ENCODE data around the gene PBOV1.
A peak's percentile ranks its signal among the peaks of the same experiment; 100 is the strongest.

Gene PBOV1

DNA sequence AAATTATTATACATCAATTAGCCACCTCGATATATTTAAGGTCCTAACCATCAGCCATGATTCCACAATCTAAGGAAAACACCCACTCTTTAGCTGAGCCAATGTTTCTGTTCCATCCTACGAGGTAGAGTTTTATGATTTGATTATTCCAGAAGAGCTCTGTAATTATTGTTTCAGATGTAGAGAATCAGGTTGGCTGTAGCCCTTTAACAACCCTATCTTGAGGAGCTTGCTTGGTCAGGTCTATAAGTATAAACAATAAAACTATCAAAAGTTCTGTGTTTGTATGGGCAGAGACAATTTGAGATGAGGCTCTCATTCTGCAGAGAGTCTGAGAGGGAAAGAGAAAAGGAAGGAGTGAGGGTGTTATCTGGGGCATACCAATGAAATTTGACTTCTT is at the start of gene PBOV1:
Gene PBOV1 (minus strand): TSS at position 43 of the 400 bp plus-strand sequence. CDS start 96 bp downstream, outside the sequence.
- no peak for DNase-seq (ENCODE audit: low spot score)

DNA sequence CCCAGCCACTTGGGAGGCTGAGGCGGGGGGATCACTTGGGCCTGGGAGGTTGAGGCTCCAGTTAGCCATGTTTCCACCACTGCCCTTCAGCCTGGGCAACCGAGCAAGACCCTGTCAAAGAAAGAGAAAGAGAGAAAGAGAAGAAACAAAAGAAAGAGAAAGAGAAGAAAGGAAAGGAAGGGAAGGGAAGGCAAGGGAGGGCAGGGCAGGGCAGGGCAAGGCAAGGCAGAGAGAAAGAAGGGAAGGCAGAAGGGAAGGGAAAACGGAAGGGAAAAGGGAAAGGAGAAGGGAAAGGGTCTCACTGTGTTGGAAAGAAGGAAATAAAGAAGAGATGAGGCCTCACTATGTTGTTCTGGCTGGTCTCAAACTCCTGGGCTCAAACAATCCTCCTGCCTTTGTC is 47.8 kb upstream of the PBOV1 start:
- no peak for DNase-seq (ENCODE audit: low spot score)

DNA sequence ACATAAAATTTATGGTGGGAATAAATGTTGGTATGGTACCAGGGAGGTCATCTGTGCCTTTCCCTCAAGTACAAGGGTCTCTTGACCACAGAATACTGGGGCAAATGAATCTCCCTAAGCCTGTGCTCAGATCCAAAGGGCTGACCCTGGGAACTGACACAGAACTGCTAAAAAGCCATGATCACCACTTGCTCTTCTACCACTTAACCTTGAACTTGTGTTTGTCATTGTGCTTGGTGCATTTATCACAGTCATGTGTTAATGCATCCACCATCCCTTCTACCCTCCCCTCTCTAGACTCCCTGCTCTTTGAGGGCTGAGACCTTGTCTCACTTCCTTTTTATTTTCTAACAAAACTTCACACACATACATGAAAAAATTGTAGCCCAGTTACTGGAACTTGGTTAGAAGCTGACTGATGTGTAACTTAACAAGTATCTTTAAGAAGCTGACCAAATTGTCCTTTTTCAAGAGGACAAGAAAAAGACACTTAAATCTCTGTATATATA is 46.1 kb upstream of the PBOV1 start:
- no peak for DNase-seq (ENCODE audit: low spot score)

DNA sequence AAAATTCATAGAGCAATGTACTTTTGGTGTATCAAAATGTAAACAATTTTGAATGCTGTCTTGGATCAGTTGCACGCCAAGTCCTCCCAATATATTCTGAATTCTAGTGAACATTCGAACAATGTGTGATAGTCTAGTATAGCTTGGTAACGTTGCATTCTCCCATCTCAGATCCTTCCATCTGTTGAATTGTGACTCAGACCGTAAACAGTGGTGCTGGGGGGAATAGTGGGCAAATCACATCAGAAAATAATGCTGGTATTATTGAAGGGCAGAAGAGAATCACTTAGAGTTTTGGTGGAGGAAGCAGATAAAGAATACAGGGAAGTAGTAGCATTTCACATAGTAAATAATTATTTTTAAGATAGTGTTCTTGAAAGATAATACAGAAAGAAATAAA is 45.7 kb upstream of the PBOV1 start:
- peak; percentile 78 for DNase-seq (ENCODE audit: low spot score)

DNA sequence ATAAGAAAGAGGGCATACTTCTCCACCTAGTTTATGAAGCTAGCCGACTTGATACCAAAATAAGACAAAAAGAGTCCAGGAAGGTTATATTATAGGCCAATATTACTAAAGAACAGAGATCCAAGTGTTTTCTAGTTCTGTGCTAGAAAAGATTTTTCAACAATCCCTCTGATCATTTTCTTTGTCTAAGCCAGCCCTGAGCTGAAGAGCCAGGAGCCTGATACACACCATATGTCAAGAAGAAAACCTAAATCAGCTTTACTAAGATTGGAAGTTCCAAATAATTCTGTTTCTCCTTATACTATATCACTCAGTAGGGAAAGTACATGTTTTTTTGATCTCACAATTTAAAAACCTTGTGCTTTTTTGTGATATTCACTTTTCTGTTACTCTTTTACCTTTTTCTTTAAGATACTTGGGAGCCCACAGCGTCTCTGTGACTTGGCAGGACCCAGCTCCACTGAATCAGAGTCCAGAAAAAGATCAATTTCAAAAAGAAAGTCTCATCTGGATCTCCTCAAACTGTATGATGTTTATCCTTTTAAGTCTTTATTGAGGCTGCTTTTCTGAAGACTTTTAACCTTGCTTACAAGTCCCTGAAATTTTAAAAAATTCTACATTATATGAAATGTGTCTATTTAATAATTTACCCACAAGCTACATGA is 43.0 kb upstream of the PBOV1 start:
- DNase-seq (ENCODE audit: low spot score): no peak

DNA sequence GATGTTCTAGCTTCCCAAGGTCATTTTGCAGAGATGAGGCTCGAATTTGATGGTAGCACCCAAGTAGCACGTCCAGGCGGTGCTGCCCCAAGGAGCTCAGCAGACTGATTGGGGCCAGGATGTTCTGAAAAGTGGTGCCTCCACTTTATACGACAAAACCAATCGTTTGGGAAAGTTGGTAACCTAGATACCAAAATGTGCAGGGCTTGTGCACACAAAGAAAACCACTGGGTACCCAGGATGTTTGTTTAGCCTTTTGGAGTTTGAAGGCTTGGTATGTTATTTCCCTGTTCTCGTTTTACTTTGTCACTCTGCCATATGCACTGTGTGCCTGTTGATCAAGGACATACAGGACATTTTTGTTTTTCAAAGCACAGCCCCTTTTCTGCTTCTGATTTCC is 40.7 kb upstream of the PBOV1 start:
- no peak for DNase-seq (ENCODE audit: low spot score)

DNA sequence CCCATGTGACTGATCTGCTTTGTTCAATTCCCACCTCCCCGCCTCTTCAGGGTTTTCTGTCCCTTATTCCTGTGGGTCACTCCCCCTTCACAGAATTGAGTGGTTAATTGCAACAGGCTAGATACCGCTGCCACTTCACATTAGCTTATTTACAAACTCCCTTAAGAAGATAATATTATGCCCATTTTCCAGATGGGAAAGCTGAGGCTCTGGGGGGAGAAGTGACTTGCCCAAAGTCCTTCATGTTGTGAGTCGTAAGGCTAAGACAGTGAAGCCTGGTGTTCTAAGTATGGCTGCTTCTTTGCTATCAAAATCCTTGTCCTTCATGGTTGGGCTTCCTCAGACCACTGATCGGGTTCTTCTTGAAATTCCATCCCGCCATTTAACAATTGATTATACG is 39.9 kb upstream of the PBOV1 start:
- no peak for DNase-seq (ENCODE audit: low spot score)

DNA sequence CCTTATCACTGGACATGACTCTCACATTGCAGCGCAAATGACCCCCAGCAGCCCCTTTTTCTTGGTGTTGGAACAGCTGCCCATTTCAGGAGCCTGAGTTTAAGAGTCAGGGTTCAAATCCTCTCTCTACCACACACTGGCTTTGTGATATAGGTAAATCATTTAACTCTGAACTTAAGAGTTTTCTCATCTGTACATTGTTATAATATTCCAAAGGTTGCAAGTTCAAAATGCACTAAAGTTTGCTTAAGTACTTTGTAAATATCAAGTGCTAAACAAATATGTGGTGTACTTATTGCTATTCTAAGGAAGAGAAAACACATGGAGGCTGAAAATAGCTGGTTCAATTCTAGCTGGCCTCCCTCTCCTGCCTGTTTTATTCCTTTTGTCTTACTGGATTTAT is 39.3 kb upstream of the PBOV1 start:
- DNase-seq (ENCODE audit: low spot score): no peak

DNA sequence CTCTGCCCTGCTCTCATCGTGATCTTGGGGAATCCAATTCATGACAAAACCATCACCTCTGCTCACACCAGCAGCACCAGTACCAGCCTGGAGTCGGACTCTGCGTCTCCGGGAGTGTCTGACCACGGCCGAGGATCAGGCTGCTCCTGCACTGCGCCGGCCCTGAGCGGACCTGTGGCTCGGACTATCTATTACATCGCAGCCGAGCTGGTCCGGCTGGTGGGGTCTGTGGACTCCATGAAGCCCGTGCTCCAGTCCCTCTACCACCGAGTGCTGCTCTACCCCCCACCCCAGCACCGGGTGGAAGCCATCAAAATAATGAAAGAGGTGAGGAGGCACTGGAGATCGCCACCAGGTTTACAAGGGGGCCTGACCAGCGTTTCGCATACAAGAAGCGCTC is 37.2 kb upstream of the PBOV1 start:
- DNase-seq (ENCODE audit: low spot score): no peak

DNA sequence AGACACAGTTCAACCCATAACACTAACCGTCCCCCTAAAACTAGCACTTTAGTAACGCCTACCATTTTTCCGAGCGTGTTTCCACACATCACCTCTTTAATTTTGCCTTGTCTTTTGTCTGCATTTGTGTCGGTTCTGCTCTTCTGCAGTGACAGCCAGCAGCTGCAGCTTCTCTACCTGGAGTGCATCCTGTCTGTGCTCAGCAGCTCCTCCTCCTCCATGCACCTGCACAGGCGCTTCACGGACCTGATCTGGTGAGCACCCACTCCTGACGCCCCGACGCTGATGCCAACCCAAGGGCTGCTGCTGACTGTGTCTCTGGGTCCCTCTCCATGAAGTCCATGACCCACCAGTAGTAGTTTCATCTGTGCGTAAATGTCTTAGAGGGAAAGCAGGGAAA is 35.4 kb upstream of the PBOV1 start:
- no peak for DNase-seq (ENCODE audit: low spot score)

DNA sequence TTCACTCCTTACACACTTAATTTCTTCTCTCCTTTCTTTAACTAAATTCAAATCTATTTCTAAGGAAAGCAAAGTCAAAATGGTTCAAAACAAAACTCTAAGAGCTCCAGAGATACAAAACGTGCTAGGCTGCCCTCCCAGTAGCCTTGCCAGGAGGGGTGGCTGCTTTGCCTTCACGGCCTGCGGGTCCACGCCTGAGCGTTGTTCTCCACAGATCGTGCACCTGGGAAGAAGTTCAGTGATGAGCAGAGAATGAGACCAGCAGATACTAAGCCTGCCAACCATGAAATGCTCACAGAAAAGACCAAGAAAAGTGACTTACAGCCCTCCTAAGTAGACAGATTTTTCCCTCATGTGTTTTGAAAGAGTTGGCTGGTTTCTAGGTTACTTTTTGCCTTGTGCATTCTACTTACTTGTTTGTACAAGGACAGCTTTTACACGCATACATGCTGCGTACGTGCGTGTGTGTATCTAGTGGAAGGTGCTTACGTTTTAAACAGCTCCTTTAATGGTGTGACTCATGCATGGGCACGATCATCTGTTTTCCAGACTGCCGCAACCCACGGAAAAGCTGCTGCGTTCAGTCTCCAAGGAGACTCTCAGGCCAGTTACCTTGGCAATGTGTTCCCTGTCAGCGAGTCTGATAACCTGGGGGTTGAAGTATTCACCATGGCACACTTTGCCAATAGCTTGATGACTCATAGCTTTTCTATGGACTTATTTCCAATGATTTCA is 32.4 kb upstream of the PBOV1 start:
- peak; percentile 81 for DNase-seq (ENCODE audit: low spot score)

DNA sequence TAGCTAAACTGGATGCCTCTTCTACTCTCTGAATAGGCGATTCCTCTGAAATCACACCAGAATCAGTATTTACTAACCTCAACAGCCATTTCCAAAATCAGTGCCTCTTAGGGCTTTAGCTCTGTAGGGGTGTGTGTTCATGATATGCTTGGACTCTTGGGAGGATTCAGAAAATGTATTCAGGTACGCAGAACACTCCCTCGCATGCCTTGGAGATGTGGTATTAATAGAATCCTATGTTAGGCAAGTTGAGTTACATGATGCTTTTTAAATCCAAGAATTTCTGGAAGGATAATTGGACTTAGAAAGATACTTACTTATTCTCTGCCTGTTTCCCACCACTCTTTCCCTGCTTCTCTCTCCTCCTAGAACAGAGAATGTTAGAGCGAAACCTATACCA is 31.8 kb upstream of the PBOV1 start:
- no peak for DNase-seq (ENCODE audit: low spot score)

DNA sequence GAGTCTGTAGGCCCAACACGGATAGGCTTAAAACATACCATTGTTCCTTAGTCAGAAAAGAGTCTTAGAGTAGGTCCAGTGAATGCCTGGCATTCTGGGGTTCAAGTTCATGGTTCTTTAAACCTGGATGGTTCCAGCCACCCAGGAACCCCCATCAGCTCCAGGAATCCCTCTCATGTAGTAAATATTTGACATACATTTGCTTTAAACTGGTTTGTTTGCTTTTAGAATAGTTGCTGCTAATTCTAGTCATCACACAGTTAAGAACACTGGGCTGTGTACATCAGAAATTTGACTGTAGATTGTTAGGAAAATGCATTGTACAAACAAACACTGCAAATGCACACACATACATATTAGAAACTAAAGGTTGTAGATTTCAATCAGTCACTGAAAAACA is 30.6 kb upstream of the PBOV1 start:
- no peak for DNase-seq (ENCODE audit: low spot score)

DNA sequence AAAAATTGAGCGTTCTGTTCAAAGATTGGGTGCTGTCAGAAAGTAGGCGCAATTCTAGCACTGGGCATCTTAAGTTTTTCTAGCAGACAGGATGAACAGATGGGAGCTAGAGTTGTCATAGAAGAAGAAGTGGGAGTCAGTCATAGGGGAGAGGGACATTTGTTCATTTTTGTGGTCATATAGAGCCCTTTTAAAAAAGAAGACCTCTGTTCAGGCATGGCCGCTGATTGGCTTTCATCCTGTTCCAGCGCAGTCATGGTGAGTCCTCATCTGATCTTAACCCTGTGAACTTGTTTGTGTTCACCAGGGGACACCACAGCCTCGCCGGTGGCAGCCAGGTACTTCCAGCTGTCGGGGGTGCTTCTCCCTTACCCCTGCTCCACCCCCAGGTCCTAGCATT is 29.7 kb upstream of the PBOV1 start:
- no peak for DNase-seq (ENCODE audit: low spot score)

DNA sequence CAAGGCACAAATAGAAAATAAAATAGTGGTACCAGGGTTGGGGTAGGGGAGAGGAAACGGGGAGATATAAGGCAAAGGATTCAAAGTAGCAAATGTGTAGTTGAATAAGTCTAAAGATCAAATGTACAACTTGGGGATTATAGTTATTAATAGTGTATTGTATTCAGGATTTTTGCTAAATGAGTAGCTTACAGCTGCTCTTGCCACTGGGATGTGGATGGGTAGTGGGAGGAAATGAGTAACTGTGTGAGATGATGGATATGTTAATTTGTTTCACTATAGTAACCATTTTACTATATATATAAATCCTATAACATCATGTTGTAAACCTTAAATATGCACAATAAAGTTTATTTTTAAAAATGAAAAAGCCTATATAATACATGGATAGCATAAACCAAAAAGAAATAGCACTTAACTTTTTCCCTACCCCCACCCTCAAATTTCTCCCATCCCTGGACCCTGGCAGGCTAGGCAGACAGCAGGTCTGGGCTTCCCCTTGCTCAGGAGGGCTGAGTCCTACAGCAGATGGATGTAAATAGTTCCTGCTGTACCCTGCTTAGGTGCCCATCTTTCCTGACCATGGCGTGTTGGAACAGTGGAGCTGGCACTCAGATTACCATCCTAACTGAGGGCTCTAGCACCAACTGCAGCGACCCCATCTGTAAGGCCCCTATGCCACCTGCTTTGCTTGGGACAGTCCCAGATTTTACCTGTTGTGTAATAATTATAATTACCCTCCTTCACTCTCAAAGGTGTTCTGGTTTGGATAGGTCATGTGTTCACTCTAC is 28.6 kb upstream of the PBOV1 start:
- no peak for DNase-seq (ENCODE audit: low spot score)

DNA sequence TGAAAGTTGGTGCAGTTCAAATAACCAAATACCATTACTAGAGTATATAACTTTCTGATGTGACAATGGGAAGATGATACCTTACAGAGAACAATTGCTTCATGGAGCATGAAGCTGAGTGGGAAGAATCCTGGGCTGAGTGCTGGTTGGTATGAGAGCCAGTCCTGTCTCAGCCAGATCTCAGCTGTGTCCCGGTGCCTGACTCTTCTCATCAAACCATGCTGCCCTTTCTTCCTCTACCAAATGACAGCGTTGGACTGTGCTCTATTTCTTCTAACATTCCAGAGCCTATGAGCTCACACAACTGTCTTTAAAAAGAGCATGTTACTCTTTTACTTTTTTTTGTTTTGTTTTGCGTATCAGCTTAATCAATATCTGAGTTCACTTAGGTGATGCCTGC is 27.5 kb upstream of the PBOV1 start:
- no peak for DNase-seq (ENCODE audit: low spot score)

DNA sequence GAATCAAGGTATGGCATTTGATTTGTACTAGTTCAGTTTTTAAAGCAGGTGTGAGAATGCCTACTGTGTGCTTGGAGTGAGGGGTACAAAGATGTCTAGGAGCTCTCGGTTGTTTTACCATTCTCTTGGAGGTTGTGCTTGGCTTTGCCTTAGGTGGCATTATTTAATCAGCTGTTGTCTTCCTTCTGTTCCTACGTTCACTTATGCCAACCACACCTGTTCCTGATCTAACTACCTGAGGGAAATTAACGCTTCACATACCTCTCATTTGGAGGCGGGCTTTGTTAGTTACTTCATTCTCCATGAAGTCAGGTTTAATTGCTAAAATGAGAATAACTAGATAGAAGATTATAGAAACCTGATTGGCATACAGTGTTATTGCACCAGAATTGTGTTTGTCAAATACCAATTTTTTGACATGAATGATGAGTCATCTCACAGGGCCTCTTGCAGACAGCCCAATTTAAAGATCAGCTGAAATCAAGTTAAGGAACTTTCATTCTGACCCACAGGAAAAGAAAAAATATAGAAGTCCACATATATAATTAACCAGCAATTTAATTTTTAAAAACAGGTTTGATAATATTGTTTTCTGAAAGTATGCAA is 24.8 kb upstream of the PBOV1 start:
- DNase-seq (ENCODE audit: low spot score): no peak

DNA sequence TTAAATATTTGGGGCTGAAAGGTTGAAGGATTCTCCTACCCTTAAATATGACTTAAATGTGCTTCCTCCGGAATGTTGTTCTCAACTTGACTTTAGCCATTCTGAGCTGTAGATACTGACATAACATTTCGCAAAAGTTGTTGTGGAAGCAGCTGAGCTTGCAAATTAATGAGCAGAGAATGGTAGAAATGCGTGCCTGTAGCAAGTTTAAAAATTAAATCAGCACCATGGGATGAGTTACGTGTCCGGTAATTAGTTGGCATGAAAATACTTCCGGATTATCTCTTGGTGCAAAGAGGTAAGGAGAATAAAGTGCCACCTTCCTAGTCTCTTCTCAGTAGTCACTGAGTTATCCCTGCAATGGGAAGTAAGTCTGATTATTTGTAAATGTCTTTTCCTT is 23.6 kb upstream of the PBOV1 start:
- no peak for DNase-seq (ENCODE audit: low spot score)

DNA sequence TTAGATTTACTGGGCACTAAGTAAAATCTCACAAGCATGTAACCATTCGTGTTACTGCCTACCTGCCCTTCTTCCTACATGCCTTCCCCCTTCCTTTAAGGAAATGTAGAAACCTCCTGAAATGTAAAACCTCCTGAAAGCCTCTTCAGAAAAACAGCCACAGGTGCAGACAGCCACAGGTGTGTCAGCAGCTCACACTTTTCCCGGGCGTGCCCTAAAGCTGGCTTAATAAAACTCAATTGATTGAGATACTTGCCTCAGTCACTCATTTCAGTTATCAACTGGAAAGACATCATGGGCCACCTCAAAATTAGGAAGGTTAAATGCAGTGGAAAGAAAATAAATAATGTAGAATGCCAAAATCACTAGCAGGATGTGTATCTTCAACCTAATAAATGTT is 23.1 kb upstream of the PBOV1 start:
- no peak for DNase-seq (ENCODE audit: low spot score)

DNA sequence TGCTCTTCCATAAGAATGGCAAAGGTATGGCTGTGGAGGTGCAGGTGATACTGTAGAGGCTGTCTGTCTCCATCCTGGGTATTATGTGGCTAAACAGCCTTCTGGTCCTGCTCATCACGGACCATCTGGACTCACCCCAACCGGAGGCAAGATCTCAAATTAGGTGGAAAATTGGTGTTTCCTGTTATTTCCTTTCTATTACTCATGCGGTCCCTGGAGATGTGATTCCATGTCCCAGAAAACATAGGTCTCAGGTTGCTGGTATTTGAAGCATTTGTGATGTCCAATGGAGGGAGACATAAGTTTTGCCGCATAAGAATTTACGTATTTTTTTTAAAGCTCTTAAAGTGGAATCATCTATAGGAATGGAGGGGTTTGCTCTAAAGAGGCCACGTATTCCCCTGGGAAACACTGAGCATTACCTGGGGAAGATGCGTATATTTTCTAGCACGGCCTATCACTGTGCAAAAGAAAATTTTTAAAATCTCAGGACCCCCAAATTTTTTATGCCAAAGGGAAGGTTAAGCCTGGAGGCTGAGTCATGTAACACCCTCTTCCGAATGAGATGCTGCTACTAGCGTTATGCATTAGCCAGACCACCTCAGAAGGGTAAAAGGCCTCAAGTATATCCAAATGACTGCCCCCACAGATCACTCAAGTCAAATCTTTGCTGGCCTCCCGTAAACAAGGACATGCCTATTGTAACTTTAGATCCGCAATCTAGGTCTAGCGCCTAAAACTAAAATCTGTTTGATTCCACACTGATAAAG is 22.4 kb upstream of the PBOV1 start:
- no peak for DNase-seq (ENCODE audit: low spot score)

DNA sequence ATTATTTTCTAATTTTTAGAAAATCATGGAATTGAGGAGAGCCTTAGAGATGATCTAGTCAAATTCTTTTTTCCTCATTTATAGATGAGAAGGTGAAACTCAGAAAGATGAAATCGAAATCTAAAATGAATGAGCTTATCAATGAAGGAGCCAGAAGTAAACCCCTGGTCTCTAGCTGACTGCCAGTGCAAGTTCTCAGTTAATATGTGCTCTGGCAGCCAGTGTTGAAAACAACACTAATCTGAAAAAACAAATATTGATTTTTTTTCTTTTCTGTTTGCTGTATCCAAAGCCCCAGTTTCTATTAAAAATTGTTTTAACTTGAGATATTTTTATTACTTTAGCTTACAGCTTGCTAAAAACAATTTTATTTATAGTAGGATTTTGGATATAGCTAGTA is 21.5 kb upstream of the PBOV1 start:
- DNase-seq (ENCODE audit: low spot score): no peak

DNA sequence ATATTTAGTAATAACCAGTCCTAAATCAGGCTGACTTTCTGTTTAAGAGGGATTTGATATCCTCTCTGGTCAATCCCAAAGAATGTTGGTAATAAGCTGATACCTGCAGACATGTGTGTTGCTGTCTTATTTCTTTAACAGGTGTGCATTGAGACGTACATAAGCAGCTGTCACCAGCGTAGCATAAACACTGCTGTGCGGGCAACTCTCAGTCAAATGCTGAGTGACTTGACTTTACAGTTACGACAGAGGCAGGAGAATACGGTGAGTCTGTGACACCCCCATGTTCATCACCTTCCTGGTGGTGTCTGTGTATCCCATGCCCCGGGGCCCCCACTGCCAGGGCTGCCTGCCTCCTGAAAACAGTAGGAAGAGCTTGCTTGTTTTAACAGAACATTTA is 20.1 kb upstream of the PBOV1 start:
- DNase-seq (ENCODE audit: low spot score): no peak
